ENCODE results near the gene SPECC1.
"Not testable (repeated sequence)": the region's sequence is repeated elsewhere in the genome, so short reads cannot be mapped to it uniquely, and the experiment has no call there.

The SPECC1 gene

DNA sequence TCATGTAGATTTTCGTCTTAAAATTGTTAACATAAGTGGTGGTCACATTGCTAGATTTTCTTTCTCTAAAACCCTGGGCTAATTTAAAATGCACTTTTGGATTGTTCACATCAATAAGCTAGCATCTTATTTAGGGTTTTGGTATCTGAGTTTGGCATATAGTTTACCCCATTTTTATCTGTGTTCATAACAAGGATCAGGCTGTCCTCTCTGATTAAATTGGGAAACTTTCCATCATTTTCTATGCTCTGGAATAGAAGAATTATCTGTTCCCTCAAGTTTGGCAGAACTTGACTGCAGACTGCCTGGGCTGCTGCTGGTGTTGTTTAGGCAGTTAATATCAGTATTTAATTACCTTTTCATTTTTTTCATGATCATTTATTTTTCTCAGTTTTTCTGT is 1.8 kb downstream of the SPECC1 start:
- DNase-seq (ENCODE audit: low spot score): no peak

- no peak for DNase-seq (ENCODE audit: low spot score)
These were observed 2.9 kb downstream of the SPECC1 start for GRCh38 chr17:20012017-20012536.

DNA sequence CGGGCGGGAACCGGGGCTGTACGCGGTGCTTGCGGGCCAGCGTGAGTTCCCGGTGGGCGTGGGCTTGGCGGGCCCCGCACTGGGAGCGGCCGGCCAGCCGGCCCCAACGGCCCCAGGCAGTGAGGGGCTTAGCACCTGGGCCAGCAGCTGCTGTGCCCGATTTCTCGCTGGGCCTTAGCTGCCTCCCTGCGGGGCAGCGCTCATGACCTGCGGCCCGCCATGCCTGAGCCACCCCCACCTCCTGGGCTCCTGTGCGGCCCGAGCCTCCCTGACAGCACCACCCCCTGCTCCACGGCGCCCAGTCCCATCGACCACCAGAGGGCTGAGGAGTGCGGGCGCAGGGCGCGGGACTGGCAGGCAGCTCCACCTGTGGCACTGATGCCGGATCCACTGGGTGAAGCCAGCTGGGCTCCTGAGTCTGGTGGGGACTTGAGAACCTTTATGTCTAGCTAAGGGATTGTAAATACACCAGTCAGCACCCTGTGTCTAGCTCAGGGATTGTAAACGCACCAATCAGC is 7.4 kb downstream of the SPECC1 start:
- DNase-seq (ENCODE audit: low spot score): not testable (repeated sequence)

DNA sequence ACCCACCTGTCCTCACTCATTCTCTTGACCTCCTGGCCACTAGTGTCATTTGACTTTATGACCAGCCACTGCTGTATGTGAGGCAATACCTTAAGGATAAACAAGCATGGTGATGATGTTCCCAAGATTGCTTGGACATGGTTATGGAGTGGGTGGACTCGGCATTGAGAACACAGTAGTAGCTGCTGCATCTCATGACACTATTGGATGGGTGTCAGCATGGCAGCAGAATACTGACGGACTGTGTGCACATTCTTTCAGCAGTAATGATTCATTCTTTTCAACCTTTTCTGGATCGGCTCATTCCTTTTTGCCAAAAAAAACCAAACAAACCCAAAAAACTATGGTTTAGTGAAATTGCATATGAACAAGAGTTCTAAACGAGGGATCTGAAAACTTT is 13.5 kb downstream of the SPECC1 start:
- DNase-seq (ENCODE audit: low spot score): no peak

DNA sequence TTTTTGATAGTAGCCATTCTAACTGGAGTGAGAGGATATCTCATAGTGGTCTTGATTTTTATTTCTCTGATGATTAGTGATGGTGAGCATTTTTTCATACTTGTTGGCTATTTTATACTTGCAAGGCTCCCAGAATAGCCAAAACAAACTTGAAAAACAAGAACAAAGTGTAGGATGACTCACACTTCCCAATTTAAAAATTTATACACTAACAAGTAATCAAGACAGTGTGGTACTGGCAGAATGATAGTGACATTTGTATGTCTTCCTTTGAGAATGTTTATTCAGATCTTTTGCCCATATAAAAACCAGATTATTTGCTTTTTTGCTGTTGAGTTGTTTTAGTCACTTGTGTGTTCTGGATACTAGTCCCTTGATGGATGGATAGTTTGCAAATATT is 17.8 kb downstream of the SPECC1 start:
- DNase-seq (ENCODE audit: low spot score): no peak

DNA sequence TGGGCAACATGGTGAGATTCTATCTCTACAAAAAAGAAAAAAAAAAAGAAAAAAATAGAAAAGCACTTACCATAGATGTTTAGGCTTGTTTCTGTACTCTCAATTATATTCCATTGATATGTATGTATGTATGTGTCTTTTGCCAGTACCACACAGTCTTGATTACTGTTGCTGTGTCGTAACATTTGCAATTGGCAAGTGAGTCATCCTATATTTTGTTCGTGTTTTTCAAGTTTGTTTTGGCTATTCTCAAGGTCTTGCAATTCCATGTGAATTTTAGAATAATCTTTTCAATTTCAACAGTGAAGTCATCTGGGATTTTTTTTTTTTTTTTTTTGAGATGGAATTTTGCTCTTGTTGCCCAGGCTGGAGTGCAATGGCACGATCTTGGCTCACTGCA is 19.3 kb downstream of the SPECC1 start:
- DNase-seq (ENCODE audit: low spot score): no peak

DNA sequence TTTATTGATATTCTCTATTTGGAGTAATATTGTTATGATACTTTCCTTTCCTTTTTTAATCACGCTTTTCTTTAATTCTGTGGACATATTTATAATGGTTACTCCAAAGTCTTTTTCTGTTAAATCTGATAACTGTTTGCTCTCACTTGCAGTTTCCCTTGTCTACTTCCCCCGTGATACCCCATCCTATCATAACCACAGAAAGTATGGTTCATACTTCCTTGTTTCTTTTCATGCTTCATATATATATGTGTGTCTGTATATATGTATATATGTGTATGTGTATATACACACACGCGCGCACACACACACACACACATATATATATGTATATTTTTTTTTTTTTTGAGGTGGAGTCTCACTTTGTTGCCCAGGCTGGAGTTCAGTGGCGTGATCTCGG is 23.5 kb downstream of the SPECC1 start:
- DNase-seq (ENCODE audit: low spot score): no peak

DNA sequence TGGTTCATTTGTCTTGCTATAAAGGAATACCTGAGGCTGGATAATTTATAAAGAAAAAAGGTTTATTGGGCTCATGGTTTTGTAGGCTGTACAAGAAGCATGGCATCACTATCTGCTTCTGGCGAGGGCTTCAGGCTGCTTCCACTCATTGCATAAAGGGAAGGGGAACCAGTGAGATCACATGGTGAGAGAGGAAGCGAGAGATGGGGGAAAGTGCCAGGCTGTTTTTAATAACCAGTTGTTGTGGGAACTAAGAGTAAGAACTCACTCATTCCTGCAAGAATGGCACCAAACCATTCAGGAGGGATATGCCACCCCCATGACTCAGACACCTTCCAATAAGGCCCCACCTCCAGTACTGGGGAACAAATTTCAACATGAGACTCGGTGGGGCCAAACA is 24.3 kb downstream of the SPECC1 start:
- no peak for DNase-seq (ENCODE audit: low spot score)

- DNase-seq (ENCODE audit: low spot score): no peak
These were observed 26.3 kb downstream of the SPECC1 start for GRCh38 chr17:20035501-20035900.

- DNase-seq (ENCODE audit: low spot score): not testable (repeated sequence)
These were observed 28.1 kb downstream of the SPECC1 start for GRCh38 chr17:20037286-20037685.

- no peak for DNase-seq (ENCODE audit: low spot score)
These were observed 29.9 kb downstream of the SPECC1 start for GRCh38 chr17:20039037-20039436.

- DNase-seq (ENCODE audit: low spot score): no peak
These were observed 31.1 kb downstream of the SPECC1 start for GRCh38 chr17:20040216-20040615.

DNA sequence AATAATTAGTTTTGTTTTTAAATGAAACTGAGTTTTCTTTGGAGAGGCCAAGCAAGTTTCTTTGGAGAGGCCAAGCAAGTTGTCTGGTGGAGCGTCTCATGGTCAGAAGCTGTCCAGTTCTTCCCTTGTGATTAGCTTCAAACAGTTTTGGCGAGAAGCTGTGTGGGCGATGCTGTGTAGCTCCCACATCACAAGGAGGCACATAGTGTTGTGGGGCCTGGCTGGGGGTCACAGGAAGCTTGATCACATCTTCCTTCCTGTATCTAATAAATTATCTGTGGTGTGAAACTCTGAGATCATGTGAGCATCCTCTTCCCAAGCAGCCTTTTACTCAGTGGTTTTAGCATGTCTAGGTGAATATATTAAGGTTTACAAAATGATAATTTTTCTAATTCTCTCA is 33.9 kb downstream of the SPECC1 start:
- no peak for DNase-seq (ENCODE audit: low spot score)

- no peak for DNase-seq (ENCODE audit: low spot score)
These were observed 36.3 kb downstream of the SPECC1 start for GRCh38 chr17:20045476-20045875.

- peak; percentile 13 for DNase-seq (ENCODE audit: low spot score)
These were observed 37.5 kb downstream of the SPECC1 start for GRCh38 chr17:20046629-20047028.

DNA sequence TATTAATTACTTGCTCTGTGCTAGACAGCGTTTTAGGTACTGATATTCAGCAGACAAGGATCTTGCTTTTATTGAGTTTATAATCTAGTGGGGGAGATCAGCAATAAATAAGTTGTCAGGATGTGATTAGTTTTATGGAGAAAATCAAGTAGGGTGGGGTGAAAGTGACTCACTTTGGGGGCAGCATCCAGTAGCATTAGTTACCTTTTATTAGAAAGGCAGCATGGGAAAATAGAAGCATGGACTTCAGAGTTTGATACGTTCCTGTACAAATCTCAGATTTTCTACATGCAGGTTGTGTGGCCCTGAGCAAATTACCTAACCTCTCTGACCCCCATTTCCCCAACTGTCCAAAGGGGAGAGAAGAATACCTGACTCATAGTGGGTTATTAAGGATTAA is 42.5 kb downstream of the SPECC1 start:
- no peak for DNase-seq (ENCODE audit: low spot score)

- DNase-seq (ENCODE audit: low spot score): no peak
These were observed 44.3 kb downstream of the SPECC1 start for GRCh38 chr17:20053361-20053964.

- DNase-seq (ENCODE audit: low spot score): no peak
These were observed 50.6 kb downstream of the SPECC1 start for GRCh38 chr17:20059728-20060188.

GRCh38 chr17:20063665-20064648 is 54.8 kb downstream of the SPECC1 start:
- DNase-seq (ENCODE audit: low spot score): peak; percentile 22

- no peak for DNase-seq (ENCODE audit: low spot score)
These were observed 57.1 kb downstream of the SPECC1 start for GRCh38 chr17:20066253-20066652.

DNA sequence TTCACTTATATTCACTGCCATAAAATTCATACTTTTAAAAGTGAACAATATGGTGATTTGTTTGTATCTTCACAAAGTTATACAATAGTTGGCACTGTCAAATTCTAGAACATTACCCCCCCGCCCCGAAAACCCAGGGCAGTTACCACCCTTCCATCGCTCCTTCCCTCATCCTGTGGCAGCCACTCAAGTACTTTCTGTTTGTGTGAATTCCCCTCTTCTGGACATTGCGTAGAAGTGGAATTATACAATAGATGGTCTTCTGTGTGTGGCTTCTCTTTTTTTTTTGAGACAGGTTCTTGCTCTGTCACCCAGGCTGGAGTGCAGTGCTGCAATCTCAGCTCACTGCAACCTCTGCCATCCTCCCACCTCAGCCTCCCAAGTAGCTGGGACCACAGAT is 58.6 kb downstream of the SPECC1 start:
- DNase-seq (ENCODE audit: low spot score): no peak

- DNase-seq (ENCODE audit: low spot score): no peak
These were observed 59.3 kb downstream of the SPECC1 start for GRCh38 chr17:20068445-20068844.

All from iPS-NIHi11 (cell line).